ENCODE measurements around the gene CELF4. TPM values are rescaled to one million over a fixed set of nuclear protein-coding genes. Genes with fewer than 3 reads are reported as not detected.

The CELF4 gene
- total RNA-seq, 1 experiment from 2014 or later: 0.40 TPM

DNA sequence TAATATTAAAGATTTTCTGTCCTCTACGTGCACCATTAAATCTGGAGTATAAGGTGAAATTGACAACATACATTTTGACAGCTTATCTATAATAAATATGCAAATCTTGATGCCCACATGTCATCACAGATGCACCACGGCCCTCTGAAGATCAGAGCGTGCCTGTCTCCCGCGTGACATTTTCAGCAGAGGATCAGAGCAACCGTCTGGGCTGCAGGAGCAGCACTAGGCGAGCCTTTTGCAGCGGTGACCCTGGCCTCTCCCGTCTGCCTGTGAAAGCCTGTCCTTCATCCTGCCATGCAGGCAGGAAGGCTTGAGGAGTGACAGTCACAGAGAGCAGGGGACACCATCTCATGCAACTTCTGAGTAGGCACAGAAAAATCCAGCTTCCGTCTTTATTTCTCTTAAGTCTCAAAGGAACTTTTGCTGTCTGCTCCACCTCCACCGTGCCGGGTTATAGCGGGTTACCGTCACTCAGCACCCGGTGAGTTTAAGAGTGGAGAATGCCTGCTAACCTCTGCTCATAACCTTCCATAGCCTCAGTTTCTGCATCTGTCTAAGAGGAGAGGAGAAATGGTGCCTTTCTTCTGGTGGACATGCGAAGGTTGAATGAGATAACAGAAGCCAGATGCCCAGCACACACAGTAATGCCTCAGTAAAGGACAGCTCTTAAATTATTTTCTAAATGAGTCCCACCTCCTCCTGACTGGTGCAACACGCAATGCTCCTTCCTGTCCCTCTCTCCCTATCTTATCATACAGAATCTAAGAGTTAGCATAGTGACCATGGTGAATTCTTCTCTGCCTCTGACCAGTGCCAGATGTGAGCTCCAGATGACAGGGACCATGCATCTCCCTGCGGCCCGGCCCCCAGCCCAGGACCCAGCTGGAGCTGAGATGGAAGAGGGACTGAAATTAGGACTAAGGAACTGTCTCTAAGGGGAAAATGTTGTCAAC is 43.8 kb downstream of the CELF4 start:
- intact Hi-C loops (cut with micrococcal nuclease): no loop called here
- Histone ChIP-seq H2AFZ (ENCODE audit: low read length) (no peak overlapping the region), H3K27me3 (ENCODE audit: low read length) (no peaks in the 10 kb centered on the region), H3K4me1 (ENCODE audit: insufficient read depth, low read length) (no peaks in the 10 kb centered on the region), H3K9ac (ENCODE audit: low read length) (no peak overlapping the region), H3K79me2 (ENCODE audit: low read length) (no peaks in the 10 kb centered on the region), H3F3A (ENCODE audit: low read length, unreplicated experiment) (no peaks in the 10 kb centered on the region), H3K9me3 (ENCODE audit: low read length) (no peaks in the 10 kb centered on the region), H3K9me2 (replicated peaks; ENCODE audit: low read length) (no peaks in the 10 kb centered on the region), H3K4me2 (ENCODE audit: low read length) (no peak overlapping the region), H4K20me1 (ENCODE audit: low read length) (no peaks in the 10 kb centered on the region), H3K36me3 (ENCODE audit: low read depth, low read length) (no peaks in the 10 kb centered on the region), H3K4me3 (ENCODE audit: low read length) (no peak overlapping the region), H3K27ac (ENCODE audit: low read length) (no peak overlapping the region)
- ATAC-seq (no peak), DNase-seq (no peak)
- POLR2A ChIA-PET (ENCODE audit: unreplicated experiment): no interaction called here
- TF ChIP-seq EZH2 (IDR thresholded peaks at IDR 0.05; ENCODE audit: low read length, unreplicated experiment): no peak
- BruUV-seq (replicated peaks): no TSS peak
- CTCF ChIA-PET: no interaction called here

DNA sequence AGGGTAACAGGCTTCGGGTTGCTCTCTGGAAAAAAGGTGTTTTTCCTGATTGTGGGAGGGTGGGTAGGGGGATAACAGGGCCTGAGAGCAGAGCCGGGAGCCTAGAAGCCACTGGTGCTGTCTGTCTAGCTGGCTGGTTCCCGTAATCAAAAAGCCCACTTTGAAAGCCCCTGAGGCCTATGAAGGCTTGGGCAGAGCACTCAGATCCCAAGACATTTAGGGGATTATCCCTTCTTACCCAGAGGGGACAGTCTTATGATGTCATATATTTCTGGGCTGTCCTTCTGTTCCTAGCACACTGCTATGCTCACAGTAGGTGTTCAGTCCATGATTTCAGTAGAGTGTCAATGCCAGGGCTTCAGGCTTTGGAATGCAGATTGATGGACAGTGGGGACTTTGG is 45.1 kb downstream of the CELF4 start:
- no TSS peak for BruUV-seq (replicated peaks)
- DNase-seq (no peak), ATAC-seq (no peak)
- H3F3A ChIP-seq (ENCODE audit: low read length, unreplicated experiment): no peaks in the 10 kb centered on the region
- no peaks in the 10 kb centered on the region for H4K20me1 ChIP-seq (ENCODE audit: low read length)
- intact Hi-C loops (cut with micrococcal nuclease): no loop called here
- no peak overlapping the region for H3K9ac ChIP-seq (ENCODE audit: low read length)
- no peaks in the 10 kb centered on the region for H3K36me3 ChIP-seq (ENCODE audit: low read depth, low read length)
- CTCF ChIA-PET: no interaction called here
- H3K27ac ChIP-seq (ENCODE audit: low read length): no peak overlapping the region
- no peaks in the 10 kb centered on the region for H3K79me2 ChIP-seq (ENCODE audit: low read length)
- POLR2A ChIA-PET (ENCODE audit: unreplicated experiment): no interaction called here
- no peak overlapping the region for H3K4me3 ChIP-seq (ENCODE audit: low read length)
- TF ChIP-seq EZH2phosphoT487 (IDR thresholded peaks at IDR 0.05; ENCODE audit: borderline replicate concordance, low read length) (no peak), EZH2 (IDR thresholded peaks at IDR 0.05; ENCODE audit: low read length, unreplicated experiment) (no peak)
- TF ChIP-seq, protein P1, sequence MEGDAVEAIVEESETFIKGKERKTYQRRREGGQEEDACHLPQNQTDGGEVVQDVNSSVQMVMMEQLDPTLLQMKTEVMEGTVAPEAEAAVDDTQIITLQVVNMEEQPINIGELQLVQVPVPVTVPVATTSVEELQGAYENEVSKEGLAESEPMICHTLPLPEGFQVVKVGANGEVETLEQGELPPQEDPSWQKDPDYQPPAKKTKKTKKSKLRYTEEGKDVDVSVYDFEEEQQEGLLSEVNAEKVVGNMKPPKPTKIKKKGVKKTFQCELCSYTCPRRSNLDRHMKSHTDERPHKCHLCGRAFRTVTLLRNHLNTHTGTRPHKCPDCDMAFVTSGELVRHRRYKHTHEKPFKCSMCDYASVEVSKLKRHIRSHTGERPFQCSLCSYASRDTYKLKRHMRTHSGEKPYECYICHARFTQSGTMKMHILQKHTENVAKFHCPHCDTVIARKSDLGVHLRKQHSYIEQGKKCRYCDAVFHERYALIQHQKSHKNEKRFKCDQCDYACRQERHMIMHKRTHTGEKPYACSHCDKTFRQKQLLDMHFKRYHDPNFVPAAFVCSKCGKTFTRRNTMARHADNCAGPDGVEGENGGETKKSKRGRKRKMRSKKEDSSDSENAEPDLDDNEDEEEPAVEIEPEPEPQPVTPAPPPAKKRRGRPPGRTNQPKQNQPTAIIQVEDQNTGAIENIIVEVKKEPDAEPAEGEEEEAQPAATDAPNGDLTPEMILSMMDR (conservative IDR thresholded peaks at IDR 0.05; ENCODE audit: low read depth, low read length): no peak
- no peaks in the 10 kb centered on the region for H3K27me3 ChIP-seq (ENCODE audit: low read length)
- H3K4me1 ChIP-seq (ENCODE audit: insufficient read depth, low read length): no peaks in the 10 kb centered on the region
- H3K9me2 ChIP-seq (replicated peaks; ENCODE audit: low read length): no peaks in the 10 kb centered on the region
- no peak overlapping the region for H2AFZ ChIP-seq (ENCODE audit: low read length)
- H3K4me2 ChIP-seq (ENCODE audit: low read length): no peak overlapping the region
- H3K9me3 ChIP-seq (ENCODE audit: low read length): no peaks in the 10 kb centered on the region

DNA sequence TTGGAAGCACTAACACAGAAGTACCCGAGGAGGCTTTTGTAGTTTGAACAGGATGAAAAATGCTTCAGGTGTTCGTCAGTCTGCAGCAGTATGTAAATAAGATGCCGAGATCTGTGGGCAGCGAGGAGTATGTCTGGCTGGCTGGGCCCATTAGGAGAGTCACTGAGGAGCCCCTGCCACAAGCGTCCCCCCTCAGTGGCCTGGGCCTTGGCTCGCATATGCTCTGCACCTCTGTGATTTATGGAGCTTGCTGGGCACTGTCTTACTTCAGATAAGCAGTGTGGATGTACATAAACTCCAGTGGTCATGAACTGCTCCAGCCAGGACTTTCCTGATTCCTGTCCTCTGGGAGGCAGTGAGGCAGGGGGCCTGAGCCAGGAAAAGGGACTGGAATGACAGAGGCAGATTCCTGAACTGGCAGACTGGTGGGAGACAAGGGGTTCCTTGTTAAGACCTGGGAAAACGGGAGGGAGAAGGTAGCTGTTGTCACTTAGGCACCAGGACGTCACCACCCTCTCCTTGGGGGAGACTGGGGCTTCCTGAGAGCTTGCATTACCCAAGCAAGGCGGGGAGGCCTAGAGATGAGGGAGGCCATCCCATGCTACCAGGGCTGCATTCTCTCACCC is 46.0 kb downstream of the CELF4 start:
- TF ChIP-seq, protein P1 (conservative IDR thresholded peaks at IDR 0.05; ENCODE audit: low read depth, low read length): no peak
- no peak for TF ChIP-seq EZH2phosphoT487 (IDR thresholded peaks at IDR 0.05; ENCODE audit: borderline replicate concordance, low read length)
- TF ChIP-seq EZH2 (IDR thresholded peaks at IDR 0.05; ENCODE audit: low read length, unreplicated experiment): no peak
- ChIA-PET POLR2A (ENCODE audit: unreplicated experiment) (no interaction called here), CTCF (no interaction called here)

More for the DNA sequence above, 46.0 kb downstream of the CELF4 start:
- H3K36me3 ChIP-seq (ENCODE audit: low read depth, low read length): no peaks in the 10 kb centered on the region
- ATAC-seq (no peak), DNase-seq (no peak)
- no peaks in the 10 kb centered on the region for H3K4me1 ChIP-seq (ENCODE audit: insufficient read depth, low read length)
- H3K4me2 ChIP-seq (ENCODE audit: low read length): no peak overlapping the region
- H3K9ac ChIP-seq (ENCODE audit: low read length): no peak overlapping the region
- intact Hi-C loops (cut with micrococcal nuclease): no loop called here
- H3K9me2 ChIP-seq (replicated peaks; ENCODE audit: low read length): no peaks in the 10 kb centered on the region
- H3K27me3 ChIP-seq (ENCODE audit: low read length): no peaks in the 10 kb centered on the region
- no TSS peak for BruUV-seq (replicated peaks)
- H4K20me1 ChIP-seq (ENCODE audit: low read length): no peaks in the 10 kb centered on the region
- H3K27ac ChIP-seq (ENCODE audit: low read length): no peak overlapping the region
- no peaks in the 10 kb centered on the region for H3K79me2 ChIP-seq (ENCODE audit: low read length)
- H3K4me3 ChIP-seq (ENCODE audit: low read length): no peak overlapping the region
- no peaks in the 10 kb centered on the region for H3F3A ChIP-seq (ENCODE audit: low read length, unreplicated experiment)
- no peaks in the 10 kb centered on the region for H3K9me3 ChIP-seq (ENCODE audit: low read length)
- no peak overlapping the region for H2AFZ ChIP-seq (ENCODE audit: low read length)

All from PC-3 (cell line).